Thyroid gland (tissue), 4 donors: ENCODE measurements around the gene PIGW.

Experiments used
- POLR2A ChIP-seq, 2 donors: fragments of 450-650 bp; IDR thresholded peaks; one replicate each; pipeline ENCODE4 v1.6.1; 2017; ENCODE audit warnings: antibody characterized with exemption in 2 of 2, mild to moderate bottlenecking in 2 of 2, moderate library complexity in 1 of 2
- TF ChIP-seq, protein P1 (sequence below), 6 experiments: fragments of 200-600 bp in 3 of 6; fragments of 450-650 bp in 3 of 6; sonication (generic) in 3 of 6; IDR thresholded peaks; one replicate each; pipeline ENCODE4 v1.5.1; 2016 to 2019; ENCODE audit warnings: antibody characterized with exemption in 6 of 6, mild to moderate bottlenecking in 2 of 6, inconsistent platforms in 1 of 6, moderate library complexity in 1 of 6

DNA sequence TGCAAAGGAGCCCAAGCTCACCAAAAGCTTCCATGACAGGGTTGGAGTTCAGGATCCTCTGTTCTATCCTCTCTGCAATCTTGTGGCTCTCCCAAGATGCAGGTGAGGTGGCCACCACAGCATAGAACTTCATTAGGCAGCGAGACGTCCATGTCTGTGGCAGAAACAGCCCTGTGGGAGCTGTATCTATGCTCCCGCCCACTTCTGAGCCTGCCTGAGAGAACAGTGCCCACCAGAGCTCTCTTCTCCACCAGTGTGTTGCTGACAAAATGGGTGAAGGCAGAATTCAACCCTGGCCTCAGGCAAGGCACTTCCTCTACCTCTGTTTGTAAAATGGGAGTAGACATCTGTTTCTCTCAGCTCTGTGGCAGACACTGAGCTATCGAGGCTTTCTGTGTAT, 18.9 kb upstream of the PIGW start:
- TF ChIP-seq, protein P1, sequence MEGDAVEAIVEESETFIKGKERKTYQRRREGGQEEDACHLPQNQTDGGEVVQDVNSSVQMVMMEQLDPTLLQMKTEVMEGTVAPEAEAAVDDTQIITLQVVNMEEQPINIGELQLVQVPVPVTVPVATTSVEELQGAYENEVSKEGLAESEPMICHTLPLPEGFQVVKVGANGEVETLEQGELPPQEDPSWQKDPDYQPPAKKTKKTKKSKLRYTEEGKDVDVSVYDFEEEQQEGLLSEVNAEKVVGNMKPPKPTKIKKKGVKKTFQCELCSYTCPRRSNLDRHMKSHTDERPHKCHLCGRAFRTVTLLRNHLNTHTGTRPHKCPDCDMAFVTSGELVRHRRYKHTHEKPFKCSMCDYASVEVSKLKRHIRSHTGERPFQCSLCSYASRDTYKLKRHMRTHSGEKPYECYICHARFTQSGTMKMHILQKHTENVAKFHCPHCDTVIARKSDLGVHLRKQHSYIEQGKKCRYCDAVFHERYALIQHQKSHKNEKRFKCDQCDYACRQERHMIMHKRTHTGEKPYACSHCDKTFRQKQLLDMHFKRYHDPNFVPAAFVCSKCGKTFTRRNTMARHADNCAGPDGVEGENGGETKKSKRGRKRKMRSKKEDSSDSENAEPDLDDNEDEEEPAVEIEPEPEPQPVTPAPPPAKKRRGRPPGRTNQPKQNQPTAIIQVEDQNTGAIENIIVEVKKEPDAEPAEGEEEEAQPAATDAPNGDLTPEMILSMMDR (IDR thresholded peaks at IDR 0.05) = no peak
- no peak for TF ChIP-seq POLR2A (IDR thresholded peaks at IDR 0.05)
